GM12865 (cell line): ENCODE data around the gene ATG10.
"Not testable (repeated sequence)": the region's sequence is repeated elsewhere in the genome, so short reads cannot be mapped to it uniquely, and the experiment has no call there.

Source experiments
- DNase-seq: peaks from one replicate; pipeline ENCODE4 v3.0.0; 2010; ENCODE audit warnings: low read depth
- H3K4me3 ChIP-seq: 2 replicates; pipeline ENCODE4 v1.5.1; 2011; ENCODE audit warnings: mild to moderate bottlenecking, low read depth, low read length, control low read depth
- CTCF ChIP-seq: IDR thresholded peaks from 2 replicates; pipeline ENCODE4 v1.5.1; 2011; ENCODE audit warnings: low read length, control low read depth, low read depth, inconsistent platforms; ENCODE audit not compliant: insufficient read depth; ENCODE audit errors: missing control alignments

ATG10 gene

GRCh38 chr5:82137205-82137604 is 165.4 kb downstream of the ATG10 start:
- no peak for TF ChIP-seq CTCF
- H3K4me3 ChIP-seq, result no peak overlapping the region
- DNase-seq, result no peak

- DNase-seq, result not testable (repeated sequence)
Measured at GRCh38 chr5:82139837-82140236, 168.0 kb downstream of the ATG10 start.

GRCh38 chr5:82142217-82142841 is 170.5 kb downstream of the ATG10 start:
- H3K4me3 ChIP-seq, result no peak overlapping the region
- DNase-seq, result no peak
- no peak for TF ChIP-seq CTCF

More at GRCh38 chr5:82139837-82140236, 168.0 kb downstream of the ATG10 start:
- not testable (repeated sequence) for H3K4me3 ChIP-seq

GRCh38 chr5:82142928-82143577 is 171.2 kb downstream of the ATG10 start:
- DNase-seq, result no peak
- H3K4me3 ChIP-seq, result no peak overlapping the region
- no peak for TF ChIP-seq CTCF

GRCh38 chr5:82147860-82148573 is 176.2 kb downstream of the ATG10 start:
- DNase-seq, result no peak
- no peak for TF ChIP-seq CTCF
- H3K4me3 ChIP-seq, result no peak overlapping the region

GRCh38 chr5:82149434-82149833 is 177.6 kb downstream of the ATG10 start:
- no peak for DNase-seq
- no peak for TF ChIP-seq CTCF
- H3K4me3 ChIP-seq, result no peak overlapping the region

GRCh38 chr5:82150559-82150958 is 178.7 kb downstream of the ATG10 start:
- no peak overlapping the region for H3K4me3 ChIP-seq
- no peak for DNase-seq
- no peak for TF ChIP-seq CTCF
